Measurements from ENCODE around the gene DNM3. TPM values are rescaled to one million over a fixed set of nuclear protein-coding genes. Genes with fewer than 3 reads are reported as not detected.

DNM3 gene
- total and polyA plus RNA-seq, 2 of the 8 experiments (the other 6 are each of a cell fraction or from before 2014, with no cell fraction given): 2.0 to 8.5 TPM

GRCh38 chr1:171941920-171942319 lies 100.6 kb downstream of the DNM3 start:
- Histone ChIP-seq H3K36me3 (ENCODE audit: control insufficient read depth in 2 of 4, insufficient read depth in 4 of 4, low read length in 3 of 4) (no peaks in the 10 kb centered on the region), H4K20me1 (replicated peaks in 1 of 2; ENCODE audit: control insufficient read depth in 1 of 2, insufficient read depth in 2 of 2, low read length in 2 of 2) (no peaks in the 10 kb centered on the region), H2BK5ac (ENCODE audit: low read depth, low read length) (no peak overlapping the region), H3K23me2 (ENCODE audit: low read depth, low read length) (no peaks in the 10 kb centered on the region), H3K79me1 (ENCODE audit: low read depth, low read length) (no peaks in the 10 kb centered on the region; the same call in 1 of the 2 replicates), H2BK12ac (ENCODE audit: low read depth, low read length) (no peak overlapping the region), H3K18ac (ENCODE audit: extremely low read depth, low read length) (no peak overlapping the region), H4K8ac (ENCODE audit: extremely low read depth, insufficient read depth, low read length) (no peak overlapping the region), H4K5ac (ENCODE audit: insufficient read length, low read depth, low read length) (no peak overlapping the region), H3K9me3 (ENCODE audit: insufficient read depth in 2 of 2, low read depth in 1 of 2, low read length in 1 of 2) (no peaks in the 10 kb centered on the region), H3K4me1 (replicated peaks in 1 of 4; ENCODE audit: control insufficient read depth in 3 of 4, insufficient read depth in 4 of 4, low read length in 3 of 4) (peaks cover 0 to 16% (median 13%) of the 10 kb centered on the region in 4 experiments; a peak in 5 of 7 replicates), H2AFZ (ENCODE audit: low read length) (no peak overlapping the region), H4K91ac (replicated peaks; ENCODE audit: insufficient read length, low read length) (no peak overlapping the region), H2AK5ac (ENCODE audit: low read depth, low read length) (no peak overlapping the region), H3K14ac (ENCODE audit: insufficient read length) (no peak overlapping the region), H3K79me2 (ENCODE audit: control insufficient read depth in 1 of 2, insufficient read depth in 2 of 2, low read length in 2 of 2) (no peaks in the 10 kb centered on the region), H3K27me3 (replicated peaks in 1 of 4; ENCODE audit: control insufficient read depth in 3 of 4, extremely low read depth in 1 of 4, insufficient read depth in 3 of 4, low read length in 3 of 4) (no peaks in the 10 kb centered on the region; a peak in 1 of 7 replicates), H3K9ac (replicated peaks in 1 of 4; ENCODE audit: extremely low read depth in 1 of 4, low read depth in 3 of 4, low read length in 3 of 4) (no peak overlapping the region), H2BK15ac (ENCODE audit: low read length) (no peak overlapping the region), H3K27ac (ENCODE audit: low read depth, low read length) (no peak overlapping the region), H3K23ac (ENCODE audit: insufficient read length) (no peak overlapping the region), H3K4me2 (ENCODE audit: insufficient read depth in 1 of 2, low read depth in 2 of 2, low read length in 2 of 2) (no peak overlapping the region), H2BK120ac (replicated peaks; ENCODE audit: low read depth, low read length) (no peak overlapping the region), H2BK20ac (ENCODE audit: low read length) (no peak overlapping the region), H3K4me3 (ENCODE audit: extremely low read depth in 1 of 4, insufficient read depth in 2 of 4, low read depth in 3 of 4, low read length in 4 of 4) (no peak overlapping the region), H3K4ac (replicated peaks; ENCODE audit: insufficient read length, low read depth, low read length) (no peak overlapping the region), H3K56ac (replicated peaks; ENCODE audit: insufficient read length, low read depth, low read length) (no peak overlapping the region)
- POLR2A ChIA-PET (ENCODE audit: partially characterized antibody): no interaction called here
- CTCF ChIA-PET (ENCODE audit: partially characterized antibody): interaction anchor here (0.7 to 3.3 kb wide), 3 partner anchors 12 to 144 kb away, joined by 3 to 21 read pairs (median 3); no protein-coding TSS in a partner anchor
- TF ChIP-seq EP300 (IDR thresholded peaks at IDR 0.05; ENCODE audit: borderline replicate concordance in 1 of 2, low read depth in 2 of 2, low read length in 2 of 2): no peak
- no peak for TF ChIP-seq CHD1 (IDR thresholded peaks at IDR 0.05; ENCODE audit: low read depth, low read length)
- TF ChIP-seq POLR2A (IDR thresholded peaks at IDR 0.05; ENCODE audit: control extremely low read depth in 1 of 2, low read depth in 2 of 2, low read length in 2 of 2): no peak
- no peak for TF ChIP-seq HDAC2 (IDR thresholded peaks at IDR 0.05; ENCODE audit: borderline replicate concordance in 1 of 2, low read depth in 2 of 2, low read length in 2 of 2)
- no peak for TF ChIP-seq KDM4A (IDR thresholded peaks at IDR 0.05; ENCODE audit: low read depth, low read length, severe bottlenecking)
- TF ChIP-seq CHD2 (IDR thresholded peaks at IDR 0.05; ENCODE audit: low read length): no peak
- no peak for TF ChIP-seq EGR1 (IDR thresholded peaks at IDR 0.05; ENCODE audit: borderline replicate concordance, low read depth, low read length)
- TF ChIP-seq TEAD4 (IDR thresholded peaks at IDR 0.05; ENCODE audit: low read depth, low read length): no peak
- TF ChIP-seq BACH1 (IDR thresholded peaks at IDR 0.05; ENCODE audit: low read length): no peak
- no peak for TF ChIP-seq SP1 (IDR thresholded peaks at IDR 0.05; ENCODE audit: low read depth, low read length)
- DNase-seq (ENCODE audit: low read depth in 1 of 2, low spot score in 2 of 2) (no peak), FAIRE-seq (no peak)
- 91% methylated on average over 1 of the region's 1 CpG; no CpG with 5 or more reads in 1 of the 2 experiments for WGBS, 2 experiments (ENCODE audit: extremely low coverage in 1 of 2, insufficient coverage in 1 of 2, insufficient read length in 1 of 2, insufficient replicate concordance in 2 of 2, low coverage in 1 of 2, low lambda C conversion rate in 2 of 2, missing lambda C conversion rate in 1 of 2)

All from H1 (cell line).